Left lung (tissue), 10 donors: ENCODE results near the gene SATB1. TPM values are rescaled to one million over a fixed set of nuclear protein-coding genes. Genes with fewer than 3 reads are reported as not detected.

Experiments used
- ATAC-seq: fragments of 200-7000 bp; cut with Tn5 transposase; one replicate; pipeline ENCODE4 v1.9.1; 2020; ENCODE audit warnings: moderate library complexity
- DNase-seq, 4 donors: peaks; one replicate each; pipeline ENCODE4 v3.0.0-alpha.2; 2013 to 2020
- H3K27ac ChIP-seq, 2 donors: fragments of 200-600 bp; sonication (generic) in 1 of 2; one replicate each; pipeline versions ENCODE4 v1.5.0 to v1.8.0; 2020 to 2021
- H3K27me3 ChIP-seq, 2 donors: fragments of 200-600 bp; sonication (generic) in 1 of 2; one replicate each; pipeline versions ENCODE4 v1.5.0 to v1.8.0; 2020 to 2021
- H3K36me3 ChIP-seq, 2 donors: fragments of 200-600 bp; sonication (generic) in 1 of 2; one replicate each; pipeline versions ENCODE4 v1.5.0 to v1.8.0; 2020 to 2021
- H3K4me1 ChIP-seq, 2 donors: fragments of 200-600 bp; one replicate each; pipeline ENCODE4 v1.8.0; 2021
- H3K4me3 ChIP-seq, 2 donors: fragments of 200-600 bp; sonication (generic) in 1 of 2; one replicate each; pipeline versions ENCODE4 v1.5.0 to v1.8.0; 2020 to 2021; ENCODE audit warnings: mild to moderate bottlenecking in 1 of 2
- H3K9me3 ChIP-seq, 2 donors: fragments of 200-600 bp; sonication (generic) in 1 of 2; one replicate each; pipeline versions ENCODE4 v1.5.0 to v1.8.0; 2020 to 2021
- intact Hi-C, 2 donors: fragments of 100-400 bp; cut with DNase I; formaldehyde crosslinking; loops; one replicate each; pipeline versions ENCODE4 v1.11.2 to v1.14.2; 2022
- polyA plus RNA-seq, 6 donors: library from polyadenylated mRNA; unstranded; fragments of 120-200 nt; gene quantifications; one replicate each; pipeline ENCODE4 v1.2.1, GENCODE V29; 2013; ENCODE audit not compliant: insufficient read length in 6 of 6
- total RNA-seq, 2 donors: library from RNA; stranded (reverse); fragmentation: NEBNext Ultra II Directional; extraction: Animal tissue kit (Norgen Biotek cat#: 25700); gene quantifications; one replicate each; pipeline ENCODE4 v1.2.1, GENCODE V29; 2021
- TF ChIP-seq, protein P1 (sequence below), 2 donors: fragments of 200-600 bp; sonication (generic) in 1 of 2; IDR thresholded peaks; one replicate each; pipeline versions ENCODE4 v1.5.0 to v1.8.0; 2021; ENCODE audit warnings: antibody characterized with exemption in 2 of 2
- donor health status: DM: no; HTN: yes; CAD: no.
- donor health status: DM: no; HTN: no; CAD: no.

SATB1 gene
- total and polyA plus RNA-seq, 8 donors, result 24.0 to 59.4 (median 52.0) TPM

DNA sequence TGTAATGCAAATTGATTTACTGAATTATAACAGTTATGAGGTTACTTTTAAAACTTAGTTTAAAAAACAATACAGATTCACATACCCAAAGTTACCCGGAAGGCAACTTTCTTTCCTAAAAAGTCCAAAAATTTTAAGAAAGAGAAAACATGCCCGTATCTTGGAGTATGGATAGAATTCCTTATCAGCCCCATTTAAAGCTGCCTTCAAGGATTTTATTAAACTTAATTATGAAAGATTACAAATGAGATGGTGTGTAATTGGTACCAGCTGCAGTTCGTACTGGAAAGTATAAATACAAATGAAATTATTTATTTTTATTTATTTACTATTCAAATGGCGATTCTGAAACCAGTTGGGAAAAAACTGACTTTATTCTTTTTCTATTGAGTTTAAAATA is 39.4 kb downstream of the SATB1 start:
- H3K27ac ChIP-seq, result no peak overlapping the region
- H3K27me3 ChIP-seq, result no peaks in the 10 kb centered on the region
- TF ChIP-seq, protein P1, sequence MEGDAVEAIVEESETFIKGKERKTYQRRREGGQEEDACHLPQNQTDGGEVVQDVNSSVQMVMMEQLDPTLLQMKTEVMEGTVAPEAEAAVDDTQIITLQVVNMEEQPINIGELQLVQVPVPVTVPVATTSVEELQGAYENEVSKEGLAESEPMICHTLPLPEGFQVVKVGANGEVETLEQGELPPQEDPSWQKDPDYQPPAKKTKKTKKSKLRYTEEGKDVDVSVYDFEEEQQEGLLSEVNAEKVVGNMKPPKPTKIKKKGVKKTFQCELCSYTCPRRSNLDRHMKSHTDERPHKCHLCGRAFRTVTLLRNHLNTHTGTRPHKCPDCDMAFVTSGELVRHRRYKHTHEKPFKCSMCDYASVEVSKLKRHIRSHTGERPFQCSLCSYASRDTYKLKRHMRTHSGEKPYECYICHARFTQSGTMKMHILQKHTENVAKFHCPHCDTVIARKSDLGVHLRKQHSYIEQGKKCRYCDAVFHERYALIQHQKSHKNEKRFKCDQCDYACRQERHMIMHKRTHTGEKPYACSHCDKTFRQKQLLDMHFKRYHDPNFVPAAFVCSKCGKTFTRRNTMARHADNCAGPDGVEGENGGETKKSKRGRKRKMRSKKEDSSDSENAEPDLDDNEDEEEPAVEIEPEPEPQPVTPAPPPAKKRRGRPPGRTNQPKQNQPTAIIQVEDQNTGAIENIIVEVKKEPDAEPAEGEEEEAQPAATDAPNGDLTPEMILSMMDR (IDR thresholded peaks at IDR 0.05), result no peak
- no peak for ATAC-seq
- H3K4me1 ChIP-seq, result no peaks in the 10 kb centered on the region
- peaks cover 0 to 5% of the 10 kb centered on the region in 2 donors for H3K36me3 ChIP-seq
- no peaks in the 10 kb centered on the region for H3K9me3 ChIP-seq
- intact Hi-C loops, result no loop called here
- no peak for DNase-seq
- H3K4me3 ChIP-seq, result no peak overlapping the region

DNA sequence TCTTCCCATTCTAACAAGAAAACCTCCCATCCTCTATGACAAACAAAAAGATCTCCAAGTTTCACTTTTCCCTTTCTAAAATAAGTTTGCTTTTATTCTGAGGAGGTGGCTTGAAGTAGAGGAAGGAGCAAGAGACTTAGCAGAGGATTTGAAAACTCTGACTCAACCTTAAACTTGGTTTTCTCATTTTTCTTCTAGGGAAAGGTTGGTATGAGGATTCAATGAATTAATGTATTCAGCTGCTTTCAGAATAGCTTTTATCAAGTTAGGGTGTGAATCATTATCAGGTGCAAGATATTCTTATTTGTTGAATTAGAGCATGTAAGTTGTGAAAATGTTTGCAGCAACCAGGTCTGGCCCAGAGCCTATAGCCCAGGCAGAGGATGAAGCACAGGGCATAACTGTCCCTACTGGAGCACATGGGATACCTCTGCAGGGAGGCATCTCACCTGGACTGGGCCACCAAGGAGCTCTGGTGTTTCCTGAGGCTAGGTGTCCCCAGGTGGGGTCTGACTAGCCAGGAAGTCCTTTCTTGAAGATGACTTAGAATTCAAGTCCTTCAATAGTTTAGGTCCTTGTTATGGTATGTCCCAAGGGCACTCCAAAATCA is 42.3 kb downstream of the SATB1 start:
- intact Hi-C loops, result no loop called here
- H3K4me1 ChIP-seq, result no peaks in the 10 kb centered on the region
- no peak for ATAC-seq
- TF ChIP-seq, protein P1 (IDR thresholded peaks at IDR 0.05), result no peak
- no peaks in the 10 kb centered on the region for H3K9me3 ChIP-seq
- H3K4me3 ChIP-seq, result no peak overlapping the region
- no peak for DNase-seq
- peaks cover 0 to 5% of the 10 kb centered on the region in 2 donors for H3K36me3 ChIP-seq
- no peak overlapping the region for H3K27ac ChIP-seq
- H3K27me3 ChIP-seq, result no peaks in the 10 kb centered on the region

DNA sequence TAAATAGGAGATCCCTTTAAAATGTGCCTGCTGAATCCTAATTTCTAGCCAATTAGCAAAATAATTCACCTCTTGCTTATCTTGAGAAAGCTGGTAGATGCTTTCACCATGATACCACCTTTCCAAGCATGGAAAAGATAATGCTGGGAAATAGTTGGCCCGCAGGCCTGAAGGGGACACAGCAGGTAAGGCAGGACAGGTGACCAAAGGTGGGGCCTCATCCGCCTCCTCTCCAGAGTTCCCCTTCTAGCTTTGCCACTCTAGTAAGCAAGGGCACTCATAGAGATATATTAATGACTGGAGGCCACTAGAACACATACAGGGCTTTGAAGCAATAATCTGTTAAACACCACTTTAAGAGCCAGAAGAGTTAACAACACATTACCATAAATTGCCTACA is 45.5 kb downstream of the SATB1 start:
- no peaks in the 10 kb centered on the region for H3K9me3 ChIP-seq
- H3K4me3 ChIP-seq, result no peak overlapping the region
- ATAC-seq (no peak), DNase-seq (no peak)
- TF ChIP-seq, protein P1 (IDR thresholded peaks at IDR 0.05), result no peak
- H3K27me3 ChIP-seq, result no peaks in the 10 kb centered on the region
- H3K4me1 ChIP-seq, result no peaks in the 10 kb centered on the region
- H3K36me3 ChIP-seq, result peaks cover 0 to 14% of the 10 kb centered on the region in 2 donors
- intact Hi-C loops, result no loop called here
- H3K27ac ChIP-seq, result no peak overlapping the region

DNA sequence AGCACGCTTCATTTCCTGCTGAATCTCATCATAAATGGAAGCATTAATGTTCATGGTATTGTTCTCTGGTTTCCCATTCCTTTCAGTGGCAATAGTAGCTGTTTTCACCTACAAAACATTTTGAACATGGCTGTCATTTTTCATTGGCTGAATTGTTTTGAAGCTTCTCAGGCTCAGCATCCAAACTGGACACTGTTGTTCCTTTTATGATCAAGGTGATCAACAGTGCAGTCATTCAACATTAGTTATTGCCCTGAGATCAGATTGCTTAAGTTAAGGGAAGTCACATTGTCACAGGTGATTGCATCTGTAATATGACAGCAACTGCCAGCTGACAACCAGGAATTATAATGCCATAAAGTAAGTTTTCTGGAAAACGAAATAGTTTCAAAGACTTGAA is 46.9 kb downstream of the SATB1 start:
- Histone ChIP-seq H3K4me1 (no peaks in the 10 kb centered on the region), H3K9me3 (no peaks in the 10 kb centered on the region), H3K36me3 (peaks cover 0 to 17% of the 10 kb centered on the region in 2 donors), H3K4me3 (no peak overlapping the region), H3K27me3 (no peaks in the 10 kb centered on the region), H3K27ac (no peak overlapping the region)
- ATAC-seq (no peak), DNase-seq (no peak)
- intact Hi-C loops, result no loop called here
- TF ChIP-seq, protein P1 (IDR thresholded peaks at IDR 0.05), result no peak

DNA sequence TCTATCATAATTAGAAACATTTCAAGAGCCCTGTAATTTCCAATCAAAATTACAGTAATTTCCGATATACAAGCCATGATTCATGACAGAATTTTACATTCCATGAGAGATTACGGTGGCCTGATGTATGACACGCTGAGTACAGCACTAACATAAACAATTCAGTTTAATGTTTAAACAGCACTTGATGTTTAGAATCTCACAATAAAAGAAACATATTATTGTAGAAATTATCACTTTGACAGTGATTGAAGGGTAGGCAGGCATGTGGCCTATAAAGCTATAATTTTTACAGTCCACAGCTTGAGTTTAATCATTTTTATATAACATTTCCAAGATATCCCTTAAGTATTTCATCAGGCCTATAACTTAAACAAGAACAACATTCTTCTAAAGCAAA is 48.5 kb downstream of the SATB1 start:
- no peak for DNase-seq
- H3K9me3 ChIP-seq, result no peaks in the 10 kb centered on the region
- H3K36me3 ChIP-seq, result peaks cover 0 to 20% of the 10 kb centered on the region in 2 donors
- intact Hi-C loops, result no loop called here
- TF ChIP-seq, protein P1 (IDR thresholded peaks at IDR 0.05), result no peak
- no peaks in the 10 kb centered on the region for H3K4me1 ChIP-seq
- ATAC-seq, result no peak
- H3K27ac ChIP-seq, result no peak overlapping the region
- H3K4me3 ChIP-seq, result no peak overlapping the region
- H3K27me3 ChIP-seq, result no peaks in the 10 kb centered on the region
